Mesodermal cell (in vitro differentiated cells): Measurements from ENCODE around the gene SLC39A5.

Source experiments
- H3K27ac ChIP-seq: 2 replicates; pipeline ENCODE4 v1.7.0; 2013; ENCODE audit warnings: mild to moderate bottlenecking, low read depth, low read length, moderate library complexity; ENCODE audit not compliant: severe bottlenecking
- H3K36me3 ChIP-seq: 2 replicates; pipeline ENCODE4 v1.7.1; 2013; ENCODE audit warnings: mild to moderate bottlenecking, low read length, moderate library complexity; ENCODE audit not compliant: control insufficient read depth, insufficient read depth
- H3K4me1 ChIP-seq: one replicate; pipeline ENCODE4 v1.7.1; 2013; ENCODE audit warnings: mild to moderate bottlenecking, low read length; ENCODE audit not compliant: insufficient read depth, control insufficient read depth, poor library complexity, severe bottlenecking
- H3K4me3 ChIP-seq: 2 replicates; pipeline ENCODE4 v1.7.0; 2013; ENCODE audit warnings: low read length, control low read depth, mild to moderate bottlenecking; ENCODE audit not compliant: insufficient read depth, poor library complexity, severe bottlenecking; ENCODE audit errors: extremely low read depth
- H3K9me3 ChIP-seq: 2 replicates; pipeline ENCODE4 v1.7.1; 2013; ENCODE audit warnings: mild to moderate bottlenecking, low read length, moderate library complexity; ENCODE audit not compliant: control insufficient read depth
- WGBS, 2 experiments: methylation state at CpG; one replicate each; pipeline ENCODE4 v1.1.5; 2013; ENCODE audit warnings: missing lambda C conversion rate in 2 of 2; ENCODE audit not compliant: insufficient coverage in 2 of 2; 5-methylcytosine and 5-hydroxymethylcytosine counted together

SLC39A5 gene

DNA sequence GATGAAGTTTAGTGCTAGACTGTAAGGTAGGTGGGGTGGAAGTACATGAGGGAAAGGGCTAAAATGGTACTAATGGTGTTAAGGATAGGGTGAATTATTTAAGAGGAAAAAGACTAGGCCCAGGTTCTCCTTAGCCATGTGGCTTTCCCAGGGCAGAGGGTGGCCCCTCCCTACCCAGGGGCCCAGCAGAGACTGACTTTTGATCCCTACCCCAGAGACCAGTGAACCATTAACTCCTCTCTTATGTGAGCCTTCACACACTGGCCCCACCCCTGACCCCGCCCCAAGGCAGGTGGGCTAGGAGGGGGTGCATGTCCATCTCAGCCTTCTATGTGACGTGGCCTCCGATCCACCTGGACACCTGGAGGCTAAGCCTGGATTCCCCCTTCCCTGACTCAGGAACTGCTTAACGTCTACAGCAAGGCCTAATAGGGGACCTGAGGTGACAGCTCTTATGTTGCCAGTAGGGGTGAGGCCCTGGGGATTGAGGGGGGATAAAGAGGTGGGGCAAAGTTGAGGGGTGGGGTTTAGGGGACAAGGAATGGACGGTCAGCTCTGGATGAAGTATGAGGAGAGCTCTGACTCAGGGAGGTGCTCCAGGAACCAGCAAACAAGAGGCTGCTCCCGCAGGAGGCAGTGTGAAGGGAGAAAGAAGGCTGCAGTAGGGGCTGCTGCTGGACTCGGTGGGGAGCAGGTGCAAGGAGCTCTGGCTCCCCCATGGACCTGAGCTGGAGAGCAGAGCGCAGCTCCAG is 757 bp downstream of the SLC39A5 start:
- Histone ChIP-seq H3K4me3 (no peak overlapping the region), H3K4me1 (no peaks in the 10 kb centered on the region)
- WGBS, 2 experiments, result 72 to 88% methylated on average over 3 to 6 of the region's 8 CpGs

DNA sequence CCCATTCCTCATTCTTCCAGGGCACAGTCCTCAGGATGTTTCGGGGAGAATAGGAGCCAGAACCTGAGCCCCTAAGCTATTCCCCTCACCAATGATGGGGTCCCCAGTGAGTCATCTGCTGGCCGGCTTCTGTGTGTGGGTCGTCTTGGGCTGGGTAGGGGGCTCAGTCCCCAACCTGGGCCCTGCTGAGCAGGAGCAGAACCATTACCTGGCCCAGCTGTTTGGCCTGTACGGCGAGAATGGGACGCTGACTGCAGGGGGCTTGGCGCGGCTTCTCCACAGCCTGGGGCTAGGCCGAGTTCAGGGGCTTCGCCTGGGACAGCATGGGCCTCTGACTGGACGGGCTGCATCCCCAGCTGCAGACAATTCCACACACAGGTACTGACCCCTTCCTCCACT is 1.3 kb downstream of the SLC39A5 start:
- Histone ChIP-seq H3K36me3 (no peaks in the 10 kb centered on the region), H3K27ac (no peak overlapping the region), H3K9me3 (no peaks in the 10 kb centered on the region), H3K4me1 (no peaks in the 10 kb centered on the region), H3K4me3 (no peak overlapping the region)
- 93 to 95% methylated on average over 10 to 11 of the region's 11 CpGs for WGBS, 2 experiments

More for the DNA sequence above, 757 bp downstream of the SLC39A5 start:
- Histone ChIP-seq H3K27ac (no peak overlapping the region), H3K36me3 (no peaks in the 10 kb centered on the region), H3K9me3 (no peaks in the 10 kb centered on the region)

- no peaks in the 10 kb centered on the region for H3K9me3 ChIP-seq
- peaks cover 4% of the 10 kb centered on the region for H3K4me1 ChIP-seq
- no peak overlapping the region for H3K4me3 ChIP-seq
- 92 to 95% methylated on average over 7 to 10 of the region's 16 CpGs for WGBS, 2 experiments
- H3K27ac ChIP-seq, result peak overlapping the region; percentile 5
- peaks cover 19% of the 10 kb centered on the region for H3K36me3 ChIP-seq
These were observed 5.0 kb downstream of the SLC39A5 start for GRCh38 chr12:56234746-56235436.

DNA sequence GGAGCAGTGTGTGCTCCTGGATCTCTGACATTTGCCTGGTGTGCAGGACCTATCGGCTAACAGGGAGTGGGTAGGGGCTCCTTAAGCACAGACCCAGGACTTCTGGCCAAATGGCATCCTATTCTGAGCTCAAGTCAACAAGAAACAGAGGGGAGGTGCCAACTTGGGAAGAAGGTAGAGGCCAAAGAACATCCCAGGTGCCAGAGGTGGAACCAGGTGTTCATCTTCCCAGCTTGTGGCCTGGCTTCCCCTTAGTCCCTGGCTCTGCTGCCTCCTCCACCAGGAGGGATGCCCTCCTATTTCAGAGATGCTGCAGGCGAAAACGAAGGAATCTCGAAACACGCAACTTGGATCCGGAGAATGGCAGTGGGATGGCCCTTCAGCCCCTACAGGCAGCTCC is 6.2 kb downstream of the SLC39A5 start:
- H3K4me3 ChIP-seq, result no peak overlapping the region
- H3K27ac ChIP-seq, result no peak overlapping the region
- no peaks in the 10 kb centered on the region for H3K9me3 ChIP-seq
- WGBS, 2 experiments, result 97% methylated on average over 5 to 6 of the region's 6 CpGs
- H3K36me3 ChIP-seq, result peaks cover 29% of the 10 kb centered on the region
- H3K4me1 ChIP-seq, result peaks cover 4% of the 10 kb centered on the region

- Histone ChIP-seq H3K27ac (no peak overlapping the region), H3K4me3 (no peak overlapping the region), H3K4me1 (peaks cover 4% of the 10 kb centered on the region), H3K36me3 (peaks cover 38% of the 10 kb centered on the region), H3K9me3 (no peaks in the 10 kb centered on the region)
- 100% methylated on average over 1 to 4 of the region's 5 CpGs for WGBS, 2 experiments
These were observed 7.1 kb downstream of the SLC39A5 start for GRCh38 chr12:56236985-56237384.

- no peak overlapping the region for H3K4me3 ChIP-seq
- WGBS, 2 experiments, result 91 to 96% methylated on average over 5 to 6 of the region's 11 CpGs
- no peak overlapping the region for H3K27ac ChIP-seq
- H3K4me1 ChIP-seq, result peaks cover 4% of the 10 kb centered on the region
- H3K9me3 ChIP-seq, result no peaks in the 10 kb centered on the region
- H3K36me3 ChIP-seq, result peaks cover 43% of the 10 kb centered on the region
These were observed 7.7 kb downstream of the SLC39A5 start for GRCh38 chr12:56237552-56237951.

DNA sequence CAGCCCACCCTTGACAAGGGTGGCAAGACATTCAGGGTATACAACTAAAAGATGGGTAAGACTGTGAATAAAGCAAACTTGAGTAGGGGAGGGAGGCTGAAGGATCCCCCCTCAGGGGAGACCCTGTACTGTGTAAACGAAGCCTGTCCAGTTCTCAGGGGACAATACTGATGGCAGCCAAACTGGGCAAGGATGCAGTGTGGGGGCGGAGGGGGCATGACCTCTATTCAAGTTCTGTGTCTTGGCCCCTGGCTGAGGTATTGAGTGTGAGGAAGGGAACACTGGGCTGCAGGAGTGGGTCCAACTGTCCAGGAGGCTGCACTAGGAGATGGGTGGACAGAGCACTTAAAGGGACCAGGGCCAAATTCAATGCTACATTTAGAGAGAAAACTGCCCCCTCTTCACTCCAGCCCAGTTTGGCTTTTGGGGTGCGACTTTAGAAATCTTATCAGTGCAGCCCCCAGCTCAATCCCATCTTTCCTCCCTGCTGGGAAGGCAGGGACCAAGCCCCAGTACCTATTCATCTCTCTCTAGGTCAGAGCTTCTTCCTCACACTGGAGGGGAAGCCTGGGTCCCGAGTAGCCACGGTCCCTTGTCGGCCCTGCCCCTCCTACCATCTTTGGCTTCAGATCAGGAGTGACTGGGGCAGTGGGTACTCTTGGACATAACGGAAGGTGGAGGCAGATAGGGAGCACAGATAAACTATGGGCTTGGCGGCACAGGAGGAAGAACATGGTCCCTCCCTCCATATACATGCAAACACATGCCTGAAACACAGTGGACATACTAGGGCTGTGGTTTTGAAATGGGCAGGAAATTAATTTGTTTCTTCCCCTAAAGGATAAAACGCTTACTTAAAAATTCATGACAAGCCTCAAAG is 11.8 kb downstream of the SLC39A5 start:
- 94% methylated on average over 4 to 8 of the region's 9 CpGs for WGBS, 2 experiments

DNA sequence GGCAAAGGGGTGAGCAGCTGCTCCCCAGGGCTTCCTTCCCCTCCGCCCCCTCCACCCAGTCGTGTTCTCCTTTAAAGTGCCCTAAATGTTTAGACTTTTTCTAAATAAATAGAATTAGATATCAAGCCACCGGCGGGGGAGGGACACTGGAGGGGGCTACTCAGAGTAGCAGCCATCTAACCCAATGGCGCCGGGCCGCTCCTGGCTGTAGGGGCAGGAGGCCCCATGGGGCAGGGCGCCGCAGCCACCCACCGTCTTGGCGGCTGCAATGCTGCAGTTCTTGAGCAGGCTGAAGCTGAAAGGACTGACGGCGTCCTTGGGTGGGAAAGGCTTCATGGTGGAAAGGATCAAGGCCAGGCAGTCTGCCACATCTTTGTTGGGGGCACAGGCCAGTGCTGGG is 13.1 kb downstream of the SLC39A5 start:
- peaks cover 82% of the 10 kb centered on the region for H3K36me3 ChIP-seq
- H3K4me3 ChIP-seq, result no peak overlapping the region
- H3K9me3 ChIP-seq, result no peaks in the 10 kb centered on the region
- WGBS, 2 experiments, result 97 to 98% methylated on average over 9 to 10 of the region's 13 CpGs
- no peak overlapping the region for H3K27ac ChIP-seq
- peaks cover under 1% of the 10 kb centered on the region for H3K4me1 ChIP-seq

More for the DNA sequence above, 11.8 kb downstream of the SLC39A5 start:
- H3K4me1 ChIP-seq, result peaks cover 4% of the 10 kb centered on the region
- H3K9me3 ChIP-seq, result no peaks in the 10 kb centered on the region
- H3K27ac ChIP-seq, result no peak overlapping the region
- H3K36me3 ChIP-seq, result peaks cover 79% of the 10 kb centered on the region
- no peak overlapping the region for H3K4me3 ChIP-seq

GRCh38 chr12:56243731-56244181 is 13.9 kb downstream of the SLC39A5 start:
- no peaks in the 10 kb centered on the region for H3K4me1 ChIP-seq
- 93% methylated on average over 3 of the region's 3 CpGs; no CpG with 5 or more reads in 1 of the 2 experiments for WGBS, 2 experiments
- no peaks in the 10 kb centered on the region for H3K9me3 ChIP-seq
- H3K36me3 ChIP-seq, result peaks cover 90% of the 10 kb centered on the region
- H3K4me3 ChIP-seq, result no peak overlapping the region
- H3K27ac ChIP-seq, result no peak overlapping the region

DNA sequence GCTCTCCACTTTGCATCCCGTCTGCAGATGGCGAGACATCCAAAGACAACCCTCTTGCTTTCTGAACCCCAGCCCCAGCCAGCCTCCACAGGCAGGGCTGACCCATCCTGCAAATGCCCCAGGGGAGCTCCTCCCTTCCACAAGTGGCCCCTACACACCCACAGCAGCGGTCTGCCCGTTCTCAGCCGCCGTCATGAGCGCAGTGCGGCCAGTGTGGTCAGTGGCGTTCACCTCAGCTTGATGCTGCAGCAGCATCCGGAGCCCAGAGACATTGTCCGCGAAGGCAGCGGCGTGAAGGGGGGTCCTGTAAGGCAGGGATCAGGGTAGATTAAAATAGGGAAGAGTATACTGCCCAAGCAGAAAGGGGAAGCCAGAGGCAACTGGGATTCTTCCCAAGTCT is 14.6 kb downstream of the SLC39A5 start:
- no peaks in the 10 kb centered on the region for H3K4me1 ChIP-seq
- H3K27ac ChIP-seq, result no peak overlapping the region
- no peaks in the 10 kb centered on the region for H3K9me3 ChIP-seq
- peaks cover 93% of the 10 kb centered on the region for H3K36me3 ChIP-seq
- WGBS, 2 experiments, result 96% methylated on average over 13 to 14 of the region's 14 CpGs
- H3K4me3 ChIP-seq, result no peak overlapping the region
